Adrenal gland (tissue), 5 donors: Measurements from ENCODE around the gene NXT2.

Experiments used
- POLR2A ChIP-seq, 2 donors: fragments of 450-650 bp; IDR thresholded peaks; one replicate each; pipeline ENCODE4 v1.6.1; 2017; ENCODE audit warnings: antibody characterized with exemption in 2 of 2, mild to moderate bottlenecking in 2 of 2, moderate library complexity in 1 of 2
- TF ChIP-seq, protein P1 (sequence below), 6 experiments: fragments of 450-650 bp in 4 of 6; fragments of 200-600 bp in 2 of 6; sonication (generic) in 1 of 6; IDR thresholded peaks; 1 replicate in 5 of 6; 2 replicates in 1 of 6; pipeline versions ENCODE4 v1.5.1 to v1.8.0; 2016 to 2021; ENCODE audit warnings: antibody characterized with exemption in 6 of 6, mild to moderate bottlenecking in 2 of 6, moderate library complexity in 1 of 6
- donor health status: DM: no; HTN: no; CAD: no.

DNA sequence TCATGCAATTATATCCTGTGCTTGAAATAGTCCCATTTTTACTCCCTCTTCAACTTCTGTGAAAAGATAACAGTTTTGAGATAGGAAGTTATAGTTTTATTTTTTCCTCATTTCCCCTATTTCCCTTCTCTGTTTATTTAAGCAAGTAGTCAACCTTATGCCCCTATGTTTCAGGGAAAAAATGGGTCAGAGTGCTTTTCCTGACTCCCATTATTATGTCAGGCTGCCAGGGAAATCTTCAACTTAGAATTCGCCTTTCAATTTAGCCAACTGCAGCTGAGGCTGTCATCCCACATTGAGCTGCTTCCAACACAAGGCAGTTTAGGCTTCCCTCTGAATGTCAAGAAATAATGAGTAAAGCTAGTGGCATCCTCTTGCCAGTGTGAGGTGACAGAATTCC, 42.3 kb downstream of the NXT2 start:
- TF ChIP-seq, protein P1, sequence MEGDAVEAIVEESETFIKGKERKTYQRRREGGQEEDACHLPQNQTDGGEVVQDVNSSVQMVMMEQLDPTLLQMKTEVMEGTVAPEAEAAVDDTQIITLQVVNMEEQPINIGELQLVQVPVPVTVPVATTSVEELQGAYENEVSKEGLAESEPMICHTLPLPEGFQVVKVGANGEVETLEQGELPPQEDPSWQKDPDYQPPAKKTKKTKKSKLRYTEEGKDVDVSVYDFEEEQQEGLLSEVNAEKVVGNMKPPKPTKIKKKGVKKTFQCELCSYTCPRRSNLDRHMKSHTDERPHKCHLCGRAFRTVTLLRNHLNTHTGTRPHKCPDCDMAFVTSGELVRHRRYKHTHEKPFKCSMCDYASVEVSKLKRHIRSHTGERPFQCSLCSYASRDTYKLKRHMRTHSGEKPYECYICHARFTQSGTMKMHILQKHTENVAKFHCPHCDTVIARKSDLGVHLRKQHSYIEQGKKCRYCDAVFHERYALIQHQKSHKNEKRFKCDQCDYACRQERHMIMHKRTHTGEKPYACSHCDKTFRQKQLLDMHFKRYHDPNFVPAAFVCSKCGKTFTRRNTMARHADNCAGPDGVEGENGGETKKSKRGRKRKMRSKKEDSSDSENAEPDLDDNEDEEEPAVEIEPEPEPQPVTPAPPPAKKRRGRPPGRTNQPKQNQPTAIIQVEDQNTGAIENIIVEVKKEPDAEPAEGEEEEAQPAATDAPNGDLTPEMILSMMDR (IDR thresholded peaks at IDR 0.05), result no peak
- TF ChIP-seq POLR2A (IDR thresholded peaks at IDR 0.05), result no peak
